Daoy (cell line): ENCODE data around the gene XYLT1. TPM values are rescaled to one million over a fixed set of nuclear protein-coding genes. Genes with fewer than 3 reads are reported as not detected.
"Not testable (repeated sequence)": the region's sequence is repeated elsewhere in the genome, so short reads cannot be mapped to it uniquely, and the experiment has no call there.

Source experiments
- DNase-seq: peaks from one replicate; pipeline ENCODE4 v3.0.0-alpha.2; 2015; ENCODE audit warnings: low read depth
- total RNA-seq: library from RNA; depleted of rRNA; stranded (reverse); fragments of >200 nt; shearing (Covaris generic); gene quantifications from 2 replicates; pipeline ENCODE4 v1.2.3, GENCODE V29; 2014

The XYLT1 gene
- total RNA-seq, 1 experiment from 2014 or later, result 6.9 TPM

DNA sequence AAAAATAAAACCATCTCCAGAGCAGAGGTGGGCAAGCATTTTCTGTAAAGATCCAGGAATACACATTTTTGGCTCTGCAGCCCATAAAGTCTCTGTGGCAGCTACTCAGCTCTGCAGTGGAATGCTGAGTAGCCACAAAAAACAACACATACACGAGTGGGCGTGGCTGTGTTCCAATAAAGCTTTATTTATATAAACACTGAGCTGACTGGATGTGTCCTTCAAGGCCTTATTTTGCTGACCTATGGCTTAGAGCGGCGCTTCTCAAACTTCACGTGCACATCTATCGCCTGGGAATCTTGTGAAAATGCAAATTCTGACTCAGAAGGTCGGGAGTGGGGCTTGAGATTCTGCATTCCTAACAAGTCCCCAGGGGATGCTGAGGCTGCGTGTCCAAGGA lies 39.7 kb downstream of the XYLT1 start:
- DNase-seq, result no peak

- DNase-seq, result no peak
Observed at GRCh38 chr16:17426451-17426850, 44.3 kb downstream of the XYLT1 start.

DNA sequence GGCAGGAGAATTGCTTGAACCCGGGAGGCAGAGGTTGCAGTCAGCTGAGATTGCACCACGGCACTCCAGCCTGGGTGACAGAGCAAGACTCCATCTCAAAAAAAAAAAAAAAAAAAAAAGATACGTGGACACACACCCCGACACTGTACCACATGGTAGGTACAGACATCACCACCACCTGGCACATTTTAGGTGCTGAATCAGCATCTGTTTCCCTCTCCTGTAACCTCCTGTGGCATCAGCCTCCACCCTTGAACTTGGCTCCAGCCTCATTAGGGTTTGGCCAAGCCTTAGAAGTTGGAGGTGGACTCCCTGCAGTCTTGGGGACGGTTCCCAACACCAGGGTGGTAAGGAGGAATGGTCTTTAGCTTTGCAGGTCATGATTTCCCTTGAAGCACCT lies 46.0 kb downstream of the XYLT1 start:
- DNase-seq, result no peak

DNA sequence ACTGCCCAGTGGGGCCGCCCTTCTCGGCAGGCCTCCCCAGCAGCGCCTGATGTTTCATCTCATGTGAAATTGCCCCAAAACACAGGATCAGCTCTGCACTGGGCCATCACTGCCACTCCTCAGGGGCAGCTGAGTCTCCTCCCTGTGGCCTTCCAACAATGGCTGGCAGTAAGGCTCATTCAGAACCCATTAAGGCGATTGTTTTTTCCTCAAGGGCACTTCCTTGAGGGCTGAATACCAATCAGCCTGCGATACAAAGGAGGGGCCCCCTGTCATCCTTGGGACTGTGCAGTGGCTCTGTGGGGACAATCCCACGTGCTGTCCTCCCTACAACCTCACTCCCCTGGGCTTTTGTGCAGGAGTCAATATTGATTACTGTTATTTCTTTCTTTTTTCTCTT lies 47.5 kb downstream of the XYLT1 start:
- no peak for DNase-seq

- DNase-seq, result no peak
Observed at GRCh38 chr16:17420816-17421215, 49.9 kb downstream of the XYLT1 start.

DNA sequence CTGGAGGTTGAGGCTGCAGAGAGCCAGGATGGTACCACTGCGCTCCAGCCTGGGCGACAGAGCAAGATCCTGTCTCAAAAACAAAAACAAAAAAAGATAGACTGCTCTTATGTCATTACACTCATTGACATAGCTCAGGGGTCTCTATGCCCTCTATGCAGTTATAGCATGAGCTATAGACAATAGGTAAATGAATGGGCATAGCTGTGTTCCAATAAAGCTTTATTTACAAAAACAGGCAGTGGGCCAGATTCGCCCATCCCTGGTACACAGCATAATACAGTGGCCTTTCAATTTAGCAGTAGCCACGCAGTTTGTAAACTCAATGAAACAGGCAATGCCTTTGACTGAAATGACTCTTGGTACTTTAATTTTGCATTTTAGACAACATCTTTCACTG lies 51.5 kb downstream of the XYLT1 start:
- no peak for DNase-seq

DNA sequence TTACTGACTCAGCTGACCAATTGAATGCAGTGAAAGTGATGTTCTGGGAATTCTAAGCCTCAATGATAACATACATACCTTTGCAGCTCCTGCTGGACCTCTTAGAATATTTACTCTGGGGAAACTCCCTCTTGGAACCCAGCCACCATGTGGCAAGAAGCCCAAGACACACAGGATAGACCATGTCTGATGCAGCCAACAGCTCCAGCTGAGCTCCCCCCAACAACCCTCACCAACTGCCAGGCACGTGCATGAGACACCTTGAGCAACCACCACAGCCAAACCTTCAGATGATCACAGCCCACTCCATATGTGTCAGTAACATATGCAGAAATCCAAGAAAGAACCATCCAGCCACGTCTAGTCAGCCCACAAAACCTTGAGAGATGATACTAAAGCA lies 53.0 kb downstream of the XYLT1 start:
- DNase-seq, result no peak

GRCh38 chr16:17416461-17417311 lies 54.1 kb downstream of the XYLT1 start:
- DNase-seq, result no peak

GRCh38 chr16:17414916-17415315 lies 55.8 kb downstream of the XYLT1 start:
- no peak for DNase-seq

DNA sequence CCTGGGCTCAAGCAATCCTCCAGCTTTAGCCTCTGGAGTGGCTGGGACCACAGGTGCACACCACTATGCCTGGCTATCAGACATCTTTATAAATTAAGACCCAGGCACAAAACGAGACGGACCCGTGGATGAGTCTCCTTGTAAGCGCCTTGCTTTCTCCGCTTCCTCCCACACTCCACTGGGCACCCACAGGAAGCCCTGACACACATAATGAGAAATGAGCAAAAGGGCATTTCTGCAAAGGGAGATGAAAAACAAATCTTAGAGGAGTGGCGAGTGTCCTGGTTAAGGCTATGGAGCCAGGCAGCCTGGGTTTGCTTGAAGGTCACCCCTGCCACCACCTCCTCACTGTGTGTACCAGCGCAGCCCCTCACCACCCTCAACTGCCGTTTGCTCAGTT lies 56.3 kb downstream of the XYLT1 start:
- no peak for DNase-seq

- no peak for DNase-seq
Observed at GRCh38 chr16:17413508-17413907, 57.3 kb downstream of the XYLT1 start.

DNA sequence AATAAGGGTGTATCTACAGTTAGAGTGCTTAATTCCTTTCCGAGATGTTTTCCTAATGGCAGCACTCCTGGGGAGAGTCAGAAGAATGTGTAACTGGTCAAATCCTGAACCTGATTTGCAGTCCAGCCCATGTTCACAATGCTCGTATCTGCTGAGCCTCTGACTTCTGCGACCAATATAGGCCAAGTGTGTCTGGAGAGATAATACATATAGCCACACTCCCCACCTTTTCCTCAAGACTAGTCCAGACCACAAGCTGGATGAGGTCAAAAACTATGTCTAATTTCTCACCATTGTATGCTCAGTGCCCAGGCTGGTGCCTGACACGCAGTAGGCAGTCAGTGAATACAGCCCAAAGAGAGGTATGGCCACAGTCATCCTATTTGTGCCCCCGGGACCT lies 58.0 kb downstream of the XYLT1 start:
- no peak for DNase-seq

DNA sequence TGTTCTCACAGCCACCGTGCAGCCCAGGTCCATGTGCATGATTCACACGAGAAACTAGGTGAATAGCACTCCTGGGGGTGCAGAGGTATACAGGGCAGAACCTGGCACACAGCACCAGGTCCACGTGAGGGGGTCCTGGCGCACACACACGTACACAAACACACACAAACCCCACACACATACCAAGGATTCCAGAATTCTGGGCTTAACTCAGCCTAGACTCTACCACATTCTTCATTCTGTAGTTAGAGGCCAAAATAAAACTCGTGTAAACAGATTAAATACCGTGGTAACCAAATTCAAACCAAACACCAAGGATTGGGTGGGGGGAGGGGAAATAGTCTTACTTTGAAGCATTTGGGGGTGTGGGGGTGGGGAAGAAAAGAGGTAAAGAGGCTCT lies 58.5 kb downstream of the XYLT1 start:
- DNase-seq, result no peak

GRCh38 chr16:17411263-17411662 lies 59.5 kb downstream of the XYLT1 start:
- DNase-seq, result no peak

DNA sequence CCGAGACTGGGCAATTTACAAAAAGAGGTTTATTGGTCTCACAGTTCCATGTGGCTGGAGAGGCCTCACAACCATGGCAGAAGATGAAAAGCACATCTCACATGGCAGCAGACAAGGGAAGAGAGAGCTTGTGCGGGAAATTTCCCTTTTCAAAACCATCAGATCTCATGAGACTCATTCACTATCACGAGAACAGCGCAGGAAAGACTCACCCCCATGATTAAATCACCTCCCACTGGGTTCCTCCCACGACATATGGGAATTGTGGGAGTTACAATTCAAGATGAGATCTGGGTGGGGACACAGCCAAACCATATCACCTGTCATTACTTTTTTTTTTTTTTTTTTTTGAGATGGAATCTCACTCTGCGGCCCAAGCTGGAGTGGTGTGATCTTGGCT lies 60.4 kb downstream of the XYLT1 start:
- not testable (repeated sequence) for DNase-seq

DNA sequence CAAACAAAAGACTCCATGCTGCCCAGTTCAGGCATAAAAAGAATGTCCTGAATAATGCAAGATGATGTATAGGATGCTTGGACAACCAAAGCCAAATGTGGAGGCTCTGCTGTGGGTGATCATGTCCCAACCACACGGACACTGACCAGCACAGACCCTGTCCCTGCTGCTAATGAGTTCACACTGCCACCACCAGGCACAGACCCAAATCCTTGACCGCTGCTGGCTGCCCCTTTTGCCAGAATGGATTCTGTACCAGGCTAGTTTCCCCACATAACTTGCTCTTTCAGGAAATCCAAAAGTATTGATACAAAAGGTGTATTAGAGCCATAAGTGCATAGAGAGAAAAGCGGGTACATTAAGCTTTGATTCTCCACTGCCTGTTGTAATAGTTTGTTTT lies 60.9 kb downstream of the XYLT1 start:
- no peak for DNase-seq

DNA sequence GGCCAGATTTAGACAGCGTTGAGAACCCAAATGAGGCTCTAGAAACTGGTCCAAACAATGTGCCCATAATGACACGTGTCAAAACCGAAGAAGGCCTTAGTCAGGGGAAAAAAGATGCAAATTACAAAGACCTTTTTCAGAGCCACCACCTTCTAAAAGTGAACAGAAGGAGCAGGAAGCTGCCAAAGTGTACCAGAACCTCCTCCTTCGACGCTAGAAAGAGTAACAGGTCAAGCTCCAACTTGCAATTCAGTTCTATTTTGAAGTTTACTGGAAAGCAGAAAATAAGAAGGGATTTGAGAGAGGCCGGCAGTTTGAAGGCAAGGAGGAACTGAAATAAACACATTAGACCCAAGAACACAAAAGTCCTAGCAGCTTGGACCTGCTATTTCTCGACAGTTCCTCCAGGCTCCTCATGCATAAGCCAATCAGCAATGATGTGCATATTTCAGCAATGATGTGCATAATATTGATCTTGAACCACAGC lies 61.8 kb downstream of the XYLT1 start:
- no peak for DNase-seq

DNA sequence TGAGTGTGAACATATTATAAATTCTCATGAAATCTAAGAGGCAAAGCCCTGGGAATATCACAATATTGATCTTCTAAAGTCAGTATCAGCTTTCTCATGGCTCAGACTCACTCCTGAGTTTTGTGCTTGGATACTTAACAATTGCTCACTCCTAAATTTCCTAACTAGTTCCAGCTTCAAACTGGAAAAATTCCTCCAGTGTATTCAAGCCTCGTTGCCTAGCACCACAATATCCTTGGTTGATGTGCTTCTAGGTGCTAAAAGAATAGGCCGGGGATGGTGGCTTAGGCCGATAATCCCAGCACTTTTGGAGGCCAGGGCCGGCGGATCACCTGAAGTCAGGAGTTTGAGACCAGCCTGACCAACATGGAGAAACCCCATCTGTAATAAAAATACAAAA lies 62.5 kb downstream of the XYLT1 start:
- no peak for DNase-seq

GRCh38 chr16:17407321-17407720 lies 63.4 kb downstream of the XYLT1 start:
- DNase-seq, result no peak

DNA sequence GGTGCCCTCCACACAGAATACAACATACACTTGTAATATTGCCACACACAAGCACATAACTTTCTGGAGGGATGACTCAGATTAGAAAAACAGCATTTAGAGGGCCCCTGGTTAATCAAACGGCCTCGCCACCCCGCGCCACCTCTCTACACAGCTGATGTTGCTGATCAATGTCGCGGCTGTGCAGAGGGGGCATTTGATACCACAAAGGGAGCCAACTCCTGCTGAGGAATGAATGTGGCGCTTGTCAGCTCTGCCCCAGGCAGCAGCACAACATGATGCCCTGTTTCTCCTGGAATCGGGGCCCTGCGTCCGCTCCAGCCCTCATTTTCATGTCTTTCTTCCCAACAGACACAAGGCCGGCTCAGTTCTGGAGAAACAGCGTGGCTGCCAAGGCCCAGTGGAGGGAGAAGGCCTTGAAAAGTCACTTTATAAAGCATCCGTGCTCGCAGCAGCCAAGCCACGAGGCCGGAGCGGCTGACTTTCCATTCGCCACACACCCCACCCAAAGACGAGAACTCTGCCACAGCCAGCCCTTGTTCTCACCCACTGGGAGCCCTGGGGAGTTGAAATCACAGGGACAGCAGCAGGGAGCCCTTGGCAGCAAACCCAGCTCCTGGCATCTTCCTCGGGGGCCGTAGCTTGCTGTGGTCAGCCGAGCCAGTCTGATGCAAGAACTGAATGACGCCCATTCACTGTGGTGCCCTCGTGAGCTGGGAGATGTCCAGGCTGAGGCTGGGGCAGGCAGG lies 65.6 kb downstream of the XYLT1 start:
- DNase-seq, result peak; percentile 71

- DNase-seq, result no peak
Observed at GRCh38 chr16:17403859-17404545, 66.8 kb downstream of the XYLT1 start.

DNA sequence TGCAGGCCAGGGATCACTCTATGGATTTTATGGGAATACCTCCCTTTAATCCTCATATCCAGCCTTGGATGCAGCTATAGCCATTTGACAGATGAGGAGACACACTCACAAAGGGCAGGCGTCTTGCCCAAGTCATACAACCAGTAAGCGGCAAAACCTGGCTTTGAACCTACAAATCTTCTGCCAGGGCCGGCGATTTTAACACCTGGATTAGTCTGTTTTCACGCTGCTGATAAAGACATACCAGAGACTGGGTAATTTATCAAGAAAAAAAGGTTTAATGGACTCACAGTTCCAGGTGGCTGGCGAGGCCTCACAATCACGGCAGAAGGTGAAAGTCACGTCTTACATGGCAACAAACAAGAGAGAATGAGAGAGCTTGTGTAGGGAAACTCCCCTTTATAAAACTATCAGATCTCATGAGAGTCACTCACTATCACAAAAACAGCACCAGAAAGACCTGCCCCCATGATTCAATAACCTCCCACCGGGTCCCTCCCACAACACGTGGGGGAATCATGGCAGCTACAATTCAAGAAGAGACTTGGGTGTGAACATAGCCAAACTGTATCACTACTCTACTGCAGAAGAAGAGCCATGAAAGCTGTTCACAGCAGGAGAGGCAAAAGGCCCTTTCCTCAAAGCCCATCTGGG lies 67.5 kb downstream of the XYLT1 start:
- no peak for DNase-seq
